Chondrocyte (in vitro differentiated cells): ENCODE measurements around the gene AKAP10. TPM values are rescaled to one million over a fixed set of nuclear protein-coding genes. Genes with fewer than 3 reads are reported as not detected.

ENCODE experiments used
- DNase-seq: peaks from one replicate; pipeline ENCODE4 v3.0.0; 2021; ENCODE audit warnings: mixed read lengths, low spot score
- H3K27ac Mint-ChIP-seq: one replicate; pipeline ENCODE4 v1.8.0; 2021; ENCODE audit warnings: mild to moderate bottlenecking, moderate library complexity, mixed read lengths; ENCODE audit not compliant: unreplicated experiment
- H3K27me3 Mint-ChIP-seq: 2 replicates; pipeline ENCODE4 v1.8.0; 2021; ENCODE audit warnings: low read depth, mixed read lengths
- H3K36me3 Mint-ChIP-seq: 2 replicates; pipeline ENCODE4 v1.8.0; 2021; ENCODE audit warnings: low read depth, mixed read lengths
- H3K4me1 Mint-ChIP-seq: 2 replicates; pipeline ENCODE4 v1.8.0; 2021; ENCODE audit warnings: low read depth, mild to moderate bottlenecking, mixed read lengths
- H3K4me3 Mint-ChIP-seq: one replicate; pipeline ENCODE4 v1.8.0; 2021; ENCODE audit warnings: mild to moderate bottlenecking, moderate library complexity, mixed read lengths; ENCODE audit not compliant: unreplicated experiment
- H3K9me3 Mint-ChIP-seq: 2 replicates; pipeline ENCODE4 v1.8.0; 2021; ENCODE audit warnings: low read depth, mixed read lengths
- total RNA-seq: library from RNA; stranded (reverse); gene quantifications from 3 replicates; pipeline ENCODE4 v1.2.1, GENCODE V29; 2021
- TF ChIP-seq, protein P1 (sequence below): fragments of 200-600 bp; sonication (generic); IDR thresholded peaks from 2 replicates; pipeline ENCODE4 v1.5.0; 2021; ENCODE audit warnings: antibody characterized with exemption, mild to moderate bottlenecking, moderate library complexity

AKAP10 gene
- total RNA-seq, 1 donor from 2014 or later = 25.7 TPM

DNA sequence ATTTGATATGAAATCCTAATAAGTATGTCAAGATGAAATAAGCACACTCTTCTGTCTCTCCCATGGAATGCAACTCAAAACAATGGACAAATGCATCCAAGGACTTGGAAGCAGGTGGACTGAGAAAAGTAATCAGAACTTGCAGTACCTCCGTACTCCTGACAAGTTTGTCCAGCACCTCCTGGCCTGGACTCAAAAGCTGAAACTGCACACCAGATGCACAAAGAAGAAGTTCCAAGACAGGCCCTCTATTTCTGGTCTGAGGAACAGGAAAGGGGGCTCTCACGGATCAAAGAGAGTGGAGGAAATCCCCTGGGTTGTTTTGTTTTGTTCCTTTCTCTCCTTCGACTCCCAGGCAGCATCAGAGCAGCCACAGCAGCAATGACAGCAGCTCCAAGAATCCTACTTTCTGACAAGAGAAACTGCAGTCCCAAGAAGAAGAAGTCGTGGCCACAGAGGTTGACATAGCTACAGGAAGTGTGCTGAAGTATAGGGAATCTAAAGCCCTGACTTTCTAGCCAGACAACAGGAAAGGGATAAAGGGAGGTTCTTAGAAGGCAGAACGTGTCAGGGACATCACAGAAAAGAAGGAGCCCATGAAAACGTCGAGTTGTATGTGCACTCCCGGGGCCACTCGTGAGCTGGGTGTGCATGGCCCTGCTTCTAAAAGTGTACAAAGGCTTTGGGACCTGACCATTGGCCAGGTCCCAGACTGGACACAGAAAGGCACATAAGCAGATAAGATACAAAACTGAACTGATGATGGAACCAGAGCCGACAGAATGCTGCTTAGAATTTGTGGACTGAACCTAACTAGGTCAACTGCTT, 29.3 kb downstream of the AKAP10 start:
- Mint-ChIP-seq H3K27me3 (no peaks in the 10 kb centered on the region), H3K36me3 (peaks cover 6% of the 10 kb centered on the region), H3K4me1 (peaks cover 26% of the 10 kb centered on the region), H3K27ac (peak overlapping the region; percentile 29), H3K4me3 (no peak overlapping the region), H3K9me3 (no peaks in the 10 kb centered on the region)
- DNase-seq = no peak
- TF ChIP-seq, protein P1, sequence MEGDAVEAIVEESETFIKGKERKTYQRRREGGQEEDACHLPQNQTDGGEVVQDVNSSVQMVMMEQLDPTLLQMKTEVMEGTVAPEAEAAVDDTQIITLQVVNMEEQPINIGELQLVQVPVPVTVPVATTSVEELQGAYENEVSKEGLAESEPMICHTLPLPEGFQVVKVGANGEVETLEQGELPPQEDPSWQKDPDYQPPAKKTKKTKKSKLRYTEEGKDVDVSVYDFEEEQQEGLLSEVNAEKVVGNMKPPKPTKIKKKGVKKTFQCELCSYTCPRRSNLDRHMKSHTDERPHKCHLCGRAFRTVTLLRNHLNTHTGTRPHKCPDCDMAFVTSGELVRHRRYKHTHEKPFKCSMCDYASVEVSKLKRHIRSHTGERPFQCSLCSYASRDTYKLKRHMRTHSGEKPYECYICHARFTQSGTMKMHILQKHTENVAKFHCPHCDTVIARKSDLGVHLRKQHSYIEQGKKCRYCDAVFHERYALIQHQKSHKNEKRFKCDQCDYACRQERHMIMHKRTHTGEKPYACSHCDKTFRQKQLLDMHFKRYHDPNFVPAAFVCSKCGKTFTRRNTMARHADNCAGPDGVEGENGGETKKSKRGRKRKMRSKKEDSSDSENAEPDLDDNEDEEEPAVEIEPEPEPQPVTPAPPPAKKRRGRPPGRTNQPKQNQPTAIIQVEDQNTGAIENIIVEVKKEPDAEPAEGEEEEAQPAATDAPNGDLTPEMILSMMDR = no peak

DNA sequence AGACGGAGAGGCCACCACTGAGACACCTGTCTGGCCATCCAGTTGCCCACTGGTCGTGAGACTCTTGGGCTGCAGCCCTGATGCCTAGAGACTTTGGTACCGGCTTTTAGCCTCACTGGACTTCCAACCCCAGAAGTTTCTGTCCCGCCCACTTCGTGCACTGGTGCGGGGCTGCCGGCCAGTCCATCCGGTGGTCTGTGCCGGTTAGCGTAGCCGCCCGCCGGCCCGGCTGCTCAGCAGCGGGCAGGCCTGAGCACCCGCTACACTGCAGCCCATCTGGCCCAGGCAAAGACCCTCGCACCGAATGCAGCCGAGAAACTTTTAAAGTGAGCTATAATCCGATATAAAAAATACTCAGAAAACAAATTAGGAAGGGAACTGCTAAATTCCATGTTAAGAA, 30.7 kb downstream of the AKAP10 start:
- Mint-ChIP-seq H3K27ac (no peak overlapping the region), H3K9me3 (no peaks in the 10 kb centered on the region), H3K4me1 (peaks cover 24% of the 10 kb centered on the region), H3K4me3 (no peak overlapping the region), H3K36me3 (peaks cover 6% of the 10 kb centered on the region), H3K27me3 (no peaks in the 10 kb centered on the region)
- TF ChIP-seq, protein P1 = no peak
- no peak for DNase-seq

DNA sequence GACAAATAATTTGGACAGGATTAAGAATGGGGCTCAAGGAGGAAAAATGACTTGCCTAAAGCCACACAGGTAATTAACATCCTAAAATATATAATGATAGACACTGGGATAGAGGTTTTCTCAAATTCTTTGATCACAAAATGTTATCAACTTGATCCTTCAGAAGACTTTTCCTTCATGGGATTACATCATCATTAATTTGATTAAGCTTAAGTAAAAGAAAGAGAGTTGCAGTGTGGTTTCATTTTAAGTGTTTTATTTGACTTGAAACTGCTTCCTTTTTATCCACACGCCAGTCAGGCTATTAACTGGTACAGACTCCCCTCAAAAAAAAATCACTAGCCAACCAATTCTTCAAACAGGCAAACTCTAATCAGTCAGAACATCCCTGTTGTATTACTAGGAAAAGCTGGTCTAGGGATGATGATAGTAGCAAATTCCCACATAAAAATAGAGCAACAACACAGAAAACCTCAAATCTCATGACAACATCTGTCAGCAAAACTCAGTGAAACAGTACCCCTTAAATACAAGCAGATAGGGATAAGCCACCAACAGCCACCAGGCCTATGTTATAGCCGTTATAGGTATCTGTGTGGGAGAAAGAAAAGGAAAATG, 32.5 kb downstream of the AKAP10 start:
- DNase-seq = no peak
- Mint-ChIP-seq H3K27me3 (no peaks in the 10 kb centered on the region), H3K27ac (no peak overlapping the region), H3K4me3 (no peak overlapping the region), H3K4me1 (peaks cover 33% of the 10 kb centered on the region), H3K9me3 (no peaks in the 10 kb centered on the region), H3K36me3 (peaks cover 6% of the 10 kb centered on the region)
- TF ChIP-seq, protein P1 = no peak

DNA sequence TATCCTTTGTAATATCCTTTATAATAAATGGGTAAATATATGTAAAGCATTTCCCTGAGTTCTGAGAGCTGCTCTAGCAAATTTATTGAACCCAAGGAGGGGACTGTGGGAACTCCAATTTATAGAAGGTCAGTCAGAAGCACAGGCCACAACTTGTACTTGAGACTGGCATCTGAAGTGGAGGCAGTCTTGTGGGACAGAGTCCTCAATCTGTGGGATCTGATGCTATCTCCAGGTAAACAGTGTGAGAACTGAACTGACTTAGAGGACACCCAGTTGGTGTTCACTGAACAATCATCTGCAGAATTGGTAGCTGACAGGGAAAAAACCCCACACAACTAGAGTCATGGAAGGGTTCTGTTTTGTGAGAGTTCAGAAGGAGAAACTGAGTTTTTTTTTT, 34.0 kb downstream of the AKAP10 start:
- H3K9me3 Mint-ChIP-seq = no peaks in the 10 kb centered on the region
- H3K36me3 Mint-ChIP-seq = peaks cover 14% of the 10 kb centered on the region
- no peak overlapping the region for H3K27ac Mint-ChIP-seq

DNA sequence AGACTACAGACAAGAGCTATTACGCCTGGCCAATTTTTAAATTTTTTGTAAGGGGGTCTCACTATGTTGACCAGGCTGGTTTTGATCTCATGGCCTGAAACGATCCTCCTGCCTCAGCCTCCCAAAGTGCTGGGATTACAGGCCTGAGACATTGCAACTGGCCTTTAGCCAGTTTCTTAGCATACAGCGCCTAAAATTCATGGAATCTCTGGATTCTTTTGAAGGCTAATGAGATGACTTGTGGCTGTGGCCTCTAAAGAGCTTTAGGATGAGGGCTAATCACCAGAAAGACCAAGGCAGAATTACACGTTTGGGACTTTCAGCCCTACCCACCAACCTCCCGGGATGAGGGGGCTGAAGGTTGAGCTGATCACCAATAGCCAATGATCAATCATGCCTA, 34.6 kb downstream of the AKAP10 start:
- no peaks in the 10 kb centered on the region for H3K9me3 Mint-ChIP-seq
- no peaks in the 10 kb centered on the region for H3K27me3 Mint-ChIP-seq
- H3K4me1 Mint-ChIP-seq = peaks cover 21% of the 10 kb centered on the region
- DNase-seq = no peak
- H3K4me3 Mint-ChIP-seq = no peak overlapping the region
- peaks cover 13% of the 10 kb centered on the region for H3K36me3 Mint-ChIP-seq
- TF ChIP-seq, protein P1 = no peak
- H3K27ac Mint-ChIP-seq = no peak overlapping the region

More for the DNA sequence above, 34.0 kb downstream of the AKAP10 start:
- Mint-ChIP-seq H3K27me3 (no peaks in the 10 kb centered on the region), H3K4me3 (no peak overlapping the region), H3K4me1 (peaks cover 27% of the 10 kb centered on the region)
- TF ChIP-seq, protein P1 = no peak
- DNase-seq = no peak
